Articular chondrocyte of knee joint (primary cell): ENCODE data around the gene C19orf47. TPM values are rescaled to one million over a fixed set of nuclear protein-coding genes. Genes with fewer than 3 reads are reported as not detected.

Source experiments
- small RNA-seq: library from RNA; depleted of rRNA; stranded (forward); fragments of <200 nt; gene quantifications from one replicate; pipeline ENCODE3, GENCODE V24; 2012
- total RNA-seq: library from RNA; depleted of rRNA; stranded (reverse); fragments of >200 nt; gene quantifications from 2 replicates; pipeline ENCODE4 v1.2.3, GENCODE V29; 2012

C19orf47 gene, protein sequence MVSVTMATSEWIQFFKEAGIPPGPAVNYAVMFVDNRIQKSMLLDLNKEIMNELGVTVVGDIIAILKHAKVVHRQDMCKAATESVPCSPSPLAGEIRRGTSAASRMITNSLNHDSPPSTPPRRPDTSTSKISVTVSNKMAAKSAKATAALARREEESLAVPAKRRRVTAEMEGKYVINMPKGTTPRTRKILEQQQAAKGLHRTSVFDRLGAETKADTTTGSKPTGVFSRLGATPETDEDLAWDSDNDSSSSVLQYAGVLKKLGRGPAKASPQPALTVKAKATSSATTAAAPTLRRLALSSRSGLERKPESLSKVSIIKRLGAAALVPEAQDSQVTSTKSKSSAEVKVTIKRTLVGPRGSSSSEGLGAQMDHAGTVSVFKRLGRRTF
- 5.2 and 6.6 TPM in 2 replicates for total RNA-seq

DNA sequence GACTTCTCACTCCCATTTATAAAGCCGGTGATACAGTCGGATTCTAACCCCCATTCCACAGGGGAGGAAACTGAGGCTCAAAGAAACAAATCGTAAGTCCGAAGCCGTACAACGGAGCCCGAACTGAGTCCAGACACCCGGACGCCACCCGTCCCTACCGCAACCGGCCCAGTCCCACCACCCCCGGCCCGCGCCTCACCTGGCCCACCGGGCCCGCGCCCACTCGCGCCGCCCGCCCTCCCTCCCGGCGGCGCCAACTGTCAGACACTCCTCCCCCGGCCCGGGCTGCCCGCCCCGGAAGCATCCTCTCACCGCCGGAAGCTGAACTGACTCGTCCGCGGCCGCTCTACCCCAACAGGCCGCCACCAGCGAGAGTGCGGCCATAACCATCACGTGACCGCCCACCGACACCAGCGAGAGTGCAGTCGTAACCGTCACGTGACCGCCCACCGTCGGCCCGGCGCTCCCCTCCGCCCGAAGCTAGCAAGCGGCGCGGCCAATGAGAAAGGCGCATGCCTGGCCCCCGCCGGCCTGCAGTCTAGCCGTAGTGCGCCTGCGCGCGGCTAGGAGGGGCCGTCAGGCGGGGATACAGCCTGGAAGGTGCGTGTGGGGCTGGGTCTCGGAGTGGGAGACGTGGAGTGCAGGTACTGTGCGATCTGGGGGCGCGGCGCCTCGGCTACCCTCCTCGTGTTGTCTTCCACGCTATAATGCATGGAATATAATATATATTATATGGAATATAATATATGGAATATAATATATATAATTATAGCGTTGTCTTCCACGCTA is at the start of gene C19orf47, which contains the start of gene PLD3:
C19orf47 (minus strand) TSS at position 273 of the 789 bp plus-strand sequence. CDS start 6,540 bp downstream, outside the sequence.
PLD3 (plus strand) TSS at position 571 of the 789 bp plus-strand sequence. CDS start 17,789 bp downstream, outside the sequence.

DNA sequence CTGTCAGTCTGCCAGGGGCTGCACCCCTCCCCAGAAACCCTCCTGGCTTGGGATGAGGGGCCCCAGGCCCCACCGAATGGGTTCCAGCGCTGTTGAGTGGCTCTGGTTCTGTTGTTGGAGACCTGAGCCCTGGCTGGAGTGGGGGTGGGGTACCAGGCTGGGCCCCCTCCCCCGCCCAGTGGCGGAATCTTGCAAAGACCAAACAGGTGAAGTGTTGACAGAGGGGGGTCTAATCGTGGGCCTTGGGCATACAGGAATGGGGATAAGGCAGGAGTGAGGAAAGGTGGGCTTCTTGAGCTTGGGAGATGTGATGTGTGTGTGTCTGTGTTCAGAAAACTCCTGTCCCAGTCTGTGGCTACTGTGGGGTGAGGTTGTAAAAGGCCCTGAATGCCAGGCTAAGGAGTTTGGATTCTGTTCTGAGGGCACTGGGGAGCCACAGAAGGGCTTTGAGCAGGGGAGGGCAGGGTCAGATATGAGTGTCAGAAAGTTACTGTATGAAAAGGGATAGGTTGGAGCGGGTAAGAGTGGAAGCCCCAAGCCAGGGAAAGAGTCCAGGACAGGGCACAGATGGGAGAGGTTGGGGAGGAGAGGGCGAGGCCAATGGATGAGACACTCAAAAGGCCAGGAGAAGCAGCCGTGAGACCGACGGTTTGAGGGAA is 42.0 kb upstream of the C19orf47 start, which contains the start of gene HIPK4:
HIPK4 (minus strand) TSS at position 98 of the 659 bp plus-strand sequence. CDS start 279 bp downstream, outside the sequence.

DNA sequence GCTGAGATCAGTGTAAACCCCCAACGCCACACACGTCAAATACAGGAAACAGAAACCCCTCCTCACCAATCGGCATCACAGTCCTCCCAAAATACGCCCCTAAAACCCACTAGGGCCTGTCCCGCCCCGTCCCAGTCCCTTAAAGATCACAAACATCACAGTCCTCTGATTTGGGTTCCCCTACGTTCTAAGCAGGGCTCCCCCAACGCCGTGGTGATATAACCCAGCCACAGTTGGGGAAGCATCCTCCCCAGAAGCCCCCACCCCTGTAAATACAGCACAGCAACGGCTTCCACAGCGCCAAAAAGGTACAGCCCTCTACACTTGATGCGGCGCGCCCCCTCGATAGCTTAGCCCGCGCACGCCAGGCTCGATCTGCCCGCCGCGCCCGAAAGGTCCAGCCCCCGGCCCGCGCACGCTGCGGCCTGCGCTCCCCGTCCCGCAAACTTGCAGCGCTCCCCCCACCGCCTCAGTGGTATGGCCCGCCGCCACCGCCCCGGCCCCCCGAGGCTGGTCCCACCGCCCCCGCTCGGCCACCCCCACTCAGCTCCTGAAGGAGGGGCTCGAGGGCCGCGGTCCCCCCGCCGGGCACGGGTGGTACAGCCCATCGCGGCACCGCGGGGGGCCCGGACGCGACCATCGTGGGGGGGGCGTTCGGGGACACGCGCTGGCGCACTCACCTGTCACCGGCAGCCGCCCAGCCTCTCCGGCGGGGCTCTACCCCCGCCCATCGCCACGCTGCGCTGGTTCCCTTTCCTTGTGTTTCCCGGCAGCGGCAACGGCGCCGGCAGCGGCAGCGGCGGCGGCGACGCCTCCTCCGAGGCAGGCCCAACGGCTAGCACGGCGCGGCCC is 63.5 kb downstream of the C19orf47 start, which contains the start of gene AKT2:
AKT2 (minus strand) TSS at position 845 of the 852 bp plus-strand sequence. CDS start 20,078 bp downstream, outside the sequence.

Small RNAs within 50 kb of the gene (small RNA-seq; reads per million reads assigned to genes)
- gene MIR641 (55.6 reads per million, percentile 97 among the genes with 10 or more reads in this experiment), gene MIR6796 (not detected), gene RF00019 (not detected), gene RNU6-945P (not detected)

Other genes with a start within 250 kb of the C19orf47 start
- gene MAP3K10, start 157.0 kb downstream of the C19orf47 start, total RNA-seq, result 7.1 and 7.7 TPM in 2 replicates
- gene TTC9B, start 130.0 kb downstream of the C19orf47 start, total RNA-seq, result not detected in 2 replicates
- 0.11 and 0.13 TPM in 2 replicates for gene CCNP, start 121.7 kb downstream of the C19orf47 start, total RNA-seq
- 102 and 105 TPM in 2 replicates for gene AKT2, start 63.1 kb downstream of the C19orf47 start, total RNA-seq
- 228 and 236 TPM in 2 replicates for gene PLD3, start 298 bp upstream of the C19orf47 start, total RNA-seq
- gene HIPK4, start 41.8 kb upstream of the C19orf47 start, total RNA-seq, result 0.32 and 0.39 TPM in 2 replicates
- gene PRX, start 65.0 kb upstream of the C19orf47 start, total RNA-seq, result 2.4 and 2.5 TPM in 2 replicates
- gene SERTAD1, start 77.6 kb upstream of the C19orf47 start, total RNA-seq, result 13.6 and 23.8 TPM in 2 replicates
- 18.3 and 24.2 TPM in 2 replicates for gene SERTAD3, start 95.9 kb upstream of the C19orf47 start, total RNA-seq
- gene BLVRB, start 117.3 kb upstream of the C19orf47 start, total RNA-seq, result 51.1 and 67.9 TPM in 2 replicates
- gene SPTBN4, start 118.6 kb upstream of the C19orf47 start, total RNA-seq, result 3.5 and 4.6 TPM in 2 replicates
- gene SHKBP1, start 228.5 kb upstream of the C19orf47 start, total RNA-seq, result 23.4 and 24.2 TPM in 2 replicates